Heart left ventricle (tissue), 16 donors: ENCODE measurements around the gene ELAVL2. TPM values are rescaled to one million over a fixed set of nuclear protein-coding genes. Genes with fewer than 3 reads are reported as not detected.
"Not testable (repeated sequence)": the region's sequence is repeated elsewhere in the genome, so short reads cannot be mapped to it uniquely, and the experiment has no call there.

Experiments
- ATAC-seq, 4 donors: fragments of 200-7000 bp; cut with Tn5 transposase; one replicate each; pipeline ENCODE4 v1.9.1; 2020 to 2022; ENCODE audit warnings: moderate library complexity in 4 of 4, mild to moderate bottlenecking in 3 of 4, moderate number of reproducible peaks in 1 of 4
- DNase-seq, 5 donors: peaks; one replicate each; pipeline ENCODE4 v3.0.0-alpha.2; 2020
- H3K27ac ChIP-seq, 12 donors: fragments of 200-600 bp; sonication (generic) in 4 of 12; one replicate each; pipeline versions ENCODE4 v1.5.0 to v1.8.0; 2016 to 2022; ENCODE audit warnings: mild to moderate bottlenecking in 2 of 12
- H3K27me3 ChIP-seq, 9 donors: fragments of 200-600 bp; sonication (generic) in 2 of 9; one replicate each; pipeline versions ENCODE4 v1.5.1 to v1.8.0; 2016 to 2022; ENCODE audit warnings: mild to moderate bottlenecking in 3 of 9
- H3K36me3 ChIP-seq, 9 donors: fragments of 200-600 bp; sonication (generic) in 2 of 9; one replicate each; pipeline versions ENCODE4 v1.5.0 to v1.8.0; 2018 to 2022; ENCODE audit warnings: mild to moderate bottlenecking in 2 of 9
- H3K4me1 ChIP-seq, 12 donors: fragments of 200-600 bp; sonication (generic) in 4 of 12; one replicate each; pipeline versions ENCODE4 v1.5.0 to v1.8.0; 2016 to 2022; ENCODE audit warnings: mild to moderate bottlenecking in 3 of 12
- H3K4me3 ChIP-seq, 12 donors: fragments of 200-600 bp; sonication (generic) in 4 of 12; one replicate each; pipeline versions ENCODE4 v1.5.0 to v1.8.0; 2017 to 2022; ENCODE audit warnings: mild to moderate bottlenecking in 9 of 12, moderate library complexity in 4 of 12
- H3K9me3 ChIP-seq, 12 donors: fragments of 200-600 bp; sonication (generic) in 4 of 12; one replicate each; pipeline versions ENCODE4 v1.5.0 to v1.8.0; 2016 to 2022; ENCODE audit warnings: mild to moderate bottlenecking in 1 of 12
- CTCF ChIP-seq, 12 donors: fragments of 200-600 bp; sonication (generic) in 4 of 12; IDR thresholded peaks; one replicate each; pipeline versions ENCODE4 v1.5.0 to v1.8.0; 2018 to 2022; ENCODE audit warnings: antibody characterized with exemption in 12 of 12, mild to moderate bottlenecking in 5 of 12
- POLR2A ChIP-seq, 2 donors: fragments of 450-650 bp; IDR thresholded peaks; one replicate each; pipeline ENCODE4 v1.6.1; 2017; ENCODE audit warnings: antibody characterized with exemption in 2 of 2, mild to moderate bottlenecking in 2 of 2, moderate library complexity in 2 of 2
- WGBS, 4 donors: extraction: QIAGEN DNeasy Blood & Tissue Kit in 2 of 4; methylation state at CpG; one replicate each; pipeline versions ENCODE4 v1.1.5 to v1.1.7; 2013 to 2018; 5-methylcytosine and 5-hydroxymethylcytosine counted together
- intact Hi-C, 10 donors: fragments of 100-400 bp; cut with DNase I; formaldehyde crosslinking; loops; one replicate each; pipeline versions ENCODE4 v1.11.1 to v1.14.2; 2022
- polyA plus RNA-seq, 2 donors: library from polyadenylated mRNA; stranded (reverse); fragments of 200-250 nt; gene quantifications; one replicate each; pipeline ENCODE4 v1.2.3, GENCODE V29; 2013
- total RNA-seq, 9 donors: library from RNA; depleted of rRNA in 2 of 9; stranded (reverse); fragments of >200 nt in 2 of 9; fragmentation: NEBNext Ultra II Directional in 3 of 9; extraction: Animal tissue kit (Norgen Biotek cat#: 25700) in 3 of 9; gene quantifications; one replicate each; pipeline versions ENCODE4 v1.1.0 to v1.2.4, GENCODE V29; 2016 to 2023
- donor health status: ischemic (EF 13 %, LVEDD 7.1; RV severe dilation, severe dysfunction).
- donor health status: healthy with polysubstance abuse.
- donor health status: DM: no; HTN: yes; CAD: no.
- donor health status: DM: no; HTN: no; CAD: no.
- donor health status: ischemic (EF 25% LVEDD 6.9; RV normal size, moderate dysfunction).
- donor health status: ischemic (EF 25% LVEDD 5.7; RV mildly dilated, moderate dysfunction).
- donor health status: healthy.
- donor health status: DM: yes; HTN: yes; CAD: no.
- donor health status: ischemic (EF 35%, LVEDD 5.7; RV mildly dilated, moderate dysfunction).
- donor health status: nonischemic (EF 11% LVEDD 7.7; RV severe dilation, severe dysfunction).
- donor health status: DM: yes; HTN: yes; CAD: no.
- donor health status: PGD.
- donor health status: ischemic (EF 29% LVEDD 5.4; RV normal size, mild dysfunction).
- donor health status: nonischemic (EF 23%, LVEDD 6.1; RV moderate dilation, normal function).

ELAVL2 gene
- total and polyA plus RNA-seq, 11 donors = 0.08 to 0.30 (median 0.19) TPM; not detected in 6

- DNase-seq (no peak), ATAC-seq (no peak)
- Histone ChIP-seq H3K27ac (no peak overlapping the region), H3K27me3 (no peaks in the 10 kb centered on the region), H3K4me1 (no peaks in the 10 kb centered on the region), H3K9me3 (no peaks in the 10 kb centered on the region), H3K36me3 (no peaks in the 10 kb centered on the region), H3K4me3 (no peak overlapping the region)
- 63 to 70% (median 66%) methylated on average over 2 of the region's 2 CpGs for WGBS, 4 donors
- no peak for TF ChIP-seq POLR2A (IDR thresholded peaks at IDR 0.05)
- no peak for TF ChIP-seq CTCF (IDR thresholded peaks at IDR 0.05)
- intact Hi-C loops = loop anchor here in 2 of 10 donors (5.0 to 10.0 kb wide), 2 partner anchors 41 to 46 kb away; no protein-coding TSS in a partner anchor
These were observed 97.3 kb downstream of the ELAVL2 start for GRCh38 chr9:23728736-23729135.

GRCh38 chr9:23725279-23725946 lies 100.6 kb downstream of the ELAVL2 start:
- no peak overlapping the region for H3K4me3 ChIP-seq
- no peaks in the 10 kb centered on the region for H3K4me1 ChIP-seq
- H3K27me3 ChIP-seq = no peaks in the 10 kb centered on the region
- H3K27ac ChIP-seq = no peak overlapping the region
- DNase-seq (no peak), ATAC-seq (no peak)
- 90 to 94% (median 92%) methylated on average over 6 of the region's 6 CpGs for WGBS, 4 donors
- TF ChIP-seq CTCF (IDR thresholded peaks at IDR 0.05) (no peak), POLR2A (IDR thresholded peaks at IDR 0.05) (no peak)
- intact Hi-C loops = loop anchor here in 2 of 10 donors (5.0 to 10.0 kb wide), 2 partner anchors 38 to 49 kb away; no protein-coding TSS in a partner anchor
- H3K9me3 ChIP-seq = no peaks in the 10 kb centered on the region
- no peaks in the 10 kb centered on the region for H3K36me3 ChIP-seq

GRCh38 chr9:23723672-23724071 lies 102.4 kb downstream of the ELAVL2 start:
- H3K4me3 ChIP-seq = no peak overlapping the region
- no peak for DNase-seq
- H3K36me3 ChIP-seq = no peaks in the 10 kb centered on the region
- H3K27ac ChIP-seq = no peak overlapping the region
- TF ChIP-seq CTCF (IDR thresholded peaks at IDR 0.05) = no peak
- TF ChIP-seq POLR2A (IDR thresholded peaks at IDR 0.05) = no peak
- intact Hi-C loops = loop anchor here in 1 of 10 donors (10.0 kb wide), 1 partner anchor 51 kb away; no protein-coding TSS in a partner anchor
- H3K9me3 ChIP-seq = no peaks in the 10 kb centered on the region
- no peak for ATAC-seq
- no peaks in the 10 kb centered on the region for H3K4me1 ChIP-seq
- 93 to 96% (median 94%) methylated on average over 2 of the region's 2 CpGs for WGBS, 4 donors
- H3K27me3 ChIP-seq = no peaks in the 10 kb centered on the region

GRCh38 chr9:23723048-23723447 lies 103.0 kb downstream of the ELAVL2 start:
- DNase-seq, H3K27me3 ChIP-seq, H3K4me1 ChIP-seq, H3K27ac ChIP-seq, H3K36me3 ChIP-seq, H3K9me3 ChIP-seq, H3K4me3 ChIP-seq, ATAC-seq: not testable (repeated sequence)
- intact Hi-C loops = loop anchor here in 1 of 10 donors (10.0 kb wide), 1 partner anchor 52 kb away; no protein-coding TSS in a partner anchor
- 84 to 91% (median 90%) methylated on average over 4 of the region's 4 CpGs for WGBS, 4 donors
